Measurements from ENCODE around the gene FOXJ2. TPM values are rescaled to one million over a fixed set of nuclear protein-coding genes. Genes with fewer than 3 reads are reported as not detected.
"Not testable (repeated sequence)": the region's sequence is repeated elsewhere in the genome, so short reads cannot be mapped to it uniquely, and the experiment has no call there.

Gene FOXJ2
- total RNA-seq, 4 donors from 2014 or later = 11.6 to 15.7 (median 12.5) TPM

- Histone ChIP-seq H3K27ac (peak within 1 kb of the TSS; percentile 31 to 73 (median 58)), H3K27me3 (no peaks in the 10 kb centered on the region), H3K4me1 (no peaks in the 10 kb centered on the region), H3K9me3 (no peaks in the 10 kb centered on the region), H3K4me3 (peak within 1 kb of the TSS in 1 of 4 donors; percentile 25), H3K36me3 (no peaks in the 10 kb centered on the region)
- WGBS, 2 donors (ENCODE audit: low coverage in 1 of 2) = 56 to 69% methylated on average over 2 of the region's 2 CpGs
- peak; percentile 44 for DNase-seq
- peak; percentile 71 for TF ChIP-seq POLR2A (IDR thresholded peaks at IDR 0.05)
- peak; percentile 23 to 71 (median 45) for TF ChIP-seq POLR2AphosphoS5 (IDR thresholded peaks at IDR 0.05)
- TF ChIP-seq CTCF (IDR thresholded peaks at IDR 0.05) = no peak
- intact Hi-C loops (cut with DNase I; ENCODE audit: low total_unique reads) = no loop called here
- in situ Hi-C loops (cut with MboI; ENCODE audit: low pct_ligation_motif_present in 1 of 4, low pct_unique_long_range_greater_than_20kb in 1 of 4, low sequenced_read_pairs in 3 of 4) = no loop called here
Measured at GRCh38 chr12:8065991-8066594, 33.6 kb downstream of the FOXJ2 start, which contains the start of gene C3AR1. C3AR1 (minus strand) TSS chr12:8066359; CDS start chr12:8060185, 6,174 bp downstream.

- no peak for DNase-seq
- Histone ChIP-seq H3K9me3 (no peaks in the 10 kb centered on the region), H3K4me1 (no peaks in the 10 kb centered on the region), H3K27me3 (no peaks in the 10 kb centered on the region), H3K27ac (peak overlapping the region in 2 of 4 donors; percentile 0 to 17), H3K36me3 (no peaks in the 10 kb centered on the region), H3K4me3 (no peak overlapping the region)
- in situ Hi-C loops (cut with MboI; ENCODE audit: low pct_ligation_motif_present in 1 of 4, low pct_unique_long_range_greater_than_20kb in 1 of 4, low sequenced_read_pairs in 3 of 4) = no loop called here
- intact Hi-C loops (cut with DNase I; ENCODE audit: low total_unique reads) = no loop called here
- TF ChIP-seq POLR2AphosphoS5 (IDR thresholded peaks at IDR 0.05) (no peak), CTCF (IDR thresholded peaks at IDR 0.05) (no peak), EP300 (IDR thresholded peaks at IDR 0.05; ENCODE audit: low read depth) (no peak), POLR2A (IDR thresholded peaks at IDR 0.05) (no peak)
Measured at GRCh38 chr12:8069582-8069981, 37.1 kb downstream of the FOXJ2 start.

GRCh38 chr12:8071820-8072219, 39.3 kb downstream of the FOXJ2 start:
- H3K27ac ChIP-seq; H3K4me3 ChIP-seq; intact Hi-C loops (cut with DNase I; ENCODE audit: low total_unique reads); DNase-seq; H3K27me3 ChIP-seq; H3K4me1 ChIP-seq; H3K36me3 ChIP-seq; in situ Hi-C loops (cut with MboI; ENCODE audit: low pct_ligation_motif_present in 1 of 4, low pct_unique_long_range_greater_than_20kb in 1 of 4, low sequenced_read_pairs in 3 of 4); H3K9me3 ChIP-seq: not testable (repeated sequence)
- WGBS, 2 donors (ENCODE audit: low coverage in 1 of 2) = 97 to 100% methylated on average over 3 of the region's 3 CpGs

GRCh38 chr12:8075935-8076334, 43.4 kb downstream of the FOXJ2 start:
- in situ Hi-C loops (cut with MboI; ENCODE audit: low pct_ligation_motif_present in 1 of 4, low pct_unique_long_range_greater_than_20kb in 1 of 4, low sequenced_read_pairs in 3 of 4) = no loop called here
- no peak for DNase-seq
- no peak for TF ChIP-seq CTCF (IDR thresholded peaks at IDR 0.05)
- no peak for TF ChIP-seq EP300 (IDR thresholded peaks at IDR 0.05; ENCODE audit: low read depth)
- TF ChIP-seq POLR2A (IDR thresholded peaks at IDR 0.05) = no peak
- no peak for TF ChIP-seq POLR2AphosphoS5 (IDR thresholded peaks at IDR 0.05)

GRCh38 chr12:8076366-8076765, 43.9 kb downstream of the FOXJ2 start:
- in situ Hi-C loops (cut with MboI; ENCODE audit: low pct_ligation_motif_present in 1 of 4, low pct_unique_long_range_greater_than_20kb in 1 of 4, low sequenced_read_pairs in 3 of 4) (no loop called here), intact Hi-C loops (cut with DNase I; ENCODE audit: low total_unique reads) (no loop called here)
- H3K4me3 ChIP-seq = no peak overlapping the region
- no peak for TF ChIP-seq CTCF (IDR thresholded peaks at IDR 0.05)
- no peak for TF ChIP-seq POLR2AphosphoS5 (IDR thresholded peaks at IDR 0.05)
- TF ChIP-seq EP300 (IDR thresholded peaks at IDR 0.05; ENCODE audit: low read depth) = no peak
- TF ChIP-seq POLR2A (IDR thresholded peaks at IDR 0.05) = no peak
- H3K9me3 ChIP-seq = no peaks in the 10 kb centered on the region
- no peaks in the 10 kb centered on the region for H3K36me3 ChIP-seq
- H3K27me3 ChIP-seq = no peaks in the 10 kb centered on the region
- peaks cover 0 to 8% (median 5%) of the 10 kb centered on the region in 4 donors for H3K4me1 ChIP-seq
- DNase-seq = no peak
- H3K27ac ChIP-seq = no peak overlapping the region
- 83 to 88% methylated on average over 4 of the region's 4 CpGs for WGBS, 2 donors (ENCODE audit: low coverage in 1 of 2)

More at GRCh38 chr12:8075935-8076334, 43.4 kb downstream of the FOXJ2 start:
- 87 to 90% methylated on average over 6 of the region's 6 CpGs for WGBS, 2 donors (ENCODE audit: low coverage in 1 of 2)
- Histone ChIP-seq H3K27ac (no peak overlapping the region), H3K4me1 (peaks cover 0 to 4% (median under 1%) of the 10 kb centered on the region in 4 donors), H3K27me3 (no peaks in the 10 kb centered on the region), H3K9me3 (no peaks in the 10 kb centered on the region), H3K36me3 (no peaks in the 10 kb centered on the region), H3K4me3 (no peak overlapping the region)
- intact Hi-C loops (cut with DNase I; ENCODE audit: low total_unique reads) = no loop called here

All from transverse colon (tissue), 4 donors.